Left lung (tissue), 10 donors: ENCODE data around the gene GAREM1. TPM values are rescaled to one million over a fixed set of nuclear protein-coding genes. Genes with fewer than 3 reads are reported as not detected.

ENCODE experiments used
- ATAC-seq: fragments of 200-7000 bp; cut with Tn5 transposase; one replicate; pipeline ENCODE4 v1.9.1; 2020; ENCODE audit warnings: moderate library complexity
- DNase-seq, 4 donors: peaks; one replicate each; pipeline ENCODE4 v3.0.0-alpha.2; 2013 to 2020
- H3K27ac ChIP-seq, 2 donors: fragments of 200-600 bp; sonication (generic) in 1 of 2; one replicate each; pipeline versions ENCODE4 v1.5.0 to v1.8.0; 2020 to 2021
- H3K27me3 ChIP-seq, 2 donors: fragments of 200-600 bp; sonication (generic) in 1 of 2; one replicate each; pipeline versions ENCODE4 v1.5.0 to v1.8.0; 2020 to 2021
- H3K36me3 ChIP-seq, 2 donors: fragments of 200-600 bp; sonication (generic) in 1 of 2; one replicate each; pipeline versions ENCODE4 v1.5.0 to v1.8.0; 2020 to 2021
- H3K4me1 ChIP-seq, 2 donors: fragments of 200-600 bp; one replicate each; pipeline ENCODE4 v1.8.0; 2021
- H3K4me3 ChIP-seq, 2 donors: fragments of 200-600 bp; sonication (generic) in 1 of 2; one replicate each; pipeline versions ENCODE4 v1.5.0 to v1.8.0; 2020 to 2021; ENCODE audit warnings: mild to moderate bottlenecking in 1 of 2
- H3K9me3 ChIP-seq, 2 donors: fragments of 200-600 bp; sonication (generic) in 1 of 2; one replicate each; pipeline versions ENCODE4 v1.5.0 to v1.8.0; 2020 to 2021
- CTCF ChIP-seq, 2 donors: fragments of 200-600 bp; sonication (generic) in 1 of 2; IDR thresholded peaks; one replicate each; pipeline versions ENCODE4 v1.5.0 to v1.8.0; 2021; ENCODE audit warnings: antibody characterized with exemption in 2 of 2
- intact Hi-C, 2 donors: fragments of 100-400 bp; cut with DNase I; formaldehyde crosslinking; loops; one replicate each; pipeline versions ENCODE4 v1.11.2 to v1.14.2; 2022
- polyA plus RNA-seq, 6 donors: library from polyadenylated mRNA; unstranded; fragments of 120-200 nt; gene quantifications; one replicate each; pipeline ENCODE4 v1.2.1, GENCODE V29; 2013; ENCODE audit not compliant: insufficient read length in 6 of 6
- total RNA-seq, 2 donors: library from RNA; stranded (reverse); fragmentation: NEBNext Ultra II Directional; extraction: Animal tissue kit (Norgen Biotek cat#: 25700); gene quantifications; one replicate each; pipeline ENCODE4 v1.2.1, GENCODE V29; 2021
- donor health status: DM: no; HTN: yes; CAD: no.
- donor health status: DM: no; HTN: no; CAD: no.

GAREM1 gene
- total and polyA plus RNA-seq, 8 donors: 10.3 to 20.2 (median 13.1) TPM

DNA sequence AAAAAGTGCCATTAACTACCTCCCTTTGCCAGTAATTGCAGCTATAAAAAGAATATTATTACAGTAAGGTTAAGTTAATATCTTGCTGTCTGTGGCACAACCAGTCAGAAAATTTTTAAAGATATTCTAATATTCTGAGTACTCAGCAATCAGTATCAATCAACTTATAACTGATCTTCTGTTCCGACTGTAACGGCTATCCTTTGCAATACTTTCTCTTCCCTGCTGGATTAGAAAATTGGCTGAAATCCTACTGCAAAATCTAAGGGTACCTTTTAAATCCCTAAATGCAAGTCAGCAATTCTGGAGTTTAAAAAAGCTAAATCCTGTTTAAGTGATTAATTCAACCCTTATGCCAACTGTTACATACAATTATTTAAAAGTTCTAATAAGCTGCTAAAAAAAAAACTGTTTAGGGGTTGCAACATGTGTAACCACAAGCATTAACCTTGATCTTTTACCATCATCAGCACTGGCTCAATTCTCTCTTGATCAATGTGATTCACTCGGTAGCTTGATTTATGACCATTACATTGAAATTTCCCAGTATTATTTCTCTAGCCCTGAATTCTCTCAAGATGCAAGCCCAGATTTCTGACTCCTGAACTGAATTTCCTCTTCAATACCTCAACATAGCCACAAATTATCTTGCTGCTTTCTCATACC lies 20.5 kb downstream of the GAREM1 start:
- peaks cover 0 to 3% of the 10 kb centered on the region in 2 donors for H3K4me1 ChIP-seq
- ATAC-seq: no peak
- no peak overlapping the region for H3K27ac ChIP-seq
- H3K36me3 ChIP-seq: no peaks in the 10 kb centered on the region
- DNase-seq: no peak
- H3K27me3 ChIP-seq: no peaks in the 10 kb centered on the region
- H3K4me3 ChIP-seq: no peak overlapping the region
- intact Hi-C loops: no loop called here
- no peaks in the 10 kb centered on the region for H3K9me3 ChIP-seq
- no peak for TF ChIP-seq CTCF (IDR thresholded peaks at IDR 0.05)

DNA sequence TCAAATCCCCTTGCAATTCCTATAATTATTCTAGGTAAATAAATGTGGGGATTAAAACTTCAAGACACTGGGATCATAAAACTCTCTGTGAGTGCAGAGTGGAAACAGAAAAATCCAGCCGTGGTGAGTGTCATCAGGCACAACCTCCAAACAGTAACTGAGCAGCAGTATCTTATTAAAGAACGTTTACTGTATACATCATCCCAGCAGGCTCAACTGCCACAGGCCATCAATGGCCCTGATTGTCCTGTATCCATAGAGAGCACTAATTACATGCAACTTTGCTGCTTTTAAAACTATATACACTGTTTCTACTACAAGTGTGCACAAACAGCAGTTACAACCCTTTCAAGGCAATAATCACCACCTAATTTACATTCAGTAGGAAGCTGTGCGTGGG lies 23.9 kb downstream of the GAREM1 start:
- Histone ChIP-seq H3K36me3 (no peaks in the 10 kb centered on the region), H3K9me3 (no peaks in the 10 kb centered on the region), H3K4me1 (peaks cover 3 to 4% of the 10 kb centered on the region in 2 donors), H3K27ac (no peak overlapping the region), H3K4me3 (no peak overlapping the region), H3K27me3 (no peaks in the 10 kb centered on the region)
- no peak for TF ChIP-seq CTCF (IDR thresholded peaks at IDR 0.05)
- ATAC-seq (no peak), DNase-seq (no peak)
- intact Hi-C loops: no loop called here

GRCh38 chr18:32445846-32446245 lies 24.8 kb downstream of the GAREM1 start:
- H3K4me3 ChIP-seq: no peak overlapping the region
- intact Hi-C loops: no loop called here
- no peak for DNase-seq

GRCh38 chr18:32443706-32444215 lies 26.9 kb downstream of the GAREM1 start:
- TF ChIP-seq CTCF (IDR thresholded peaks at IDR 0.05): no peak
- peak in 2 of 4 donors; percentile 60 to 70 for DNase-seq
- ATAC-seq: no peak

More at GRCh38 chr18:32445846-32446245, 24.8 kb downstream of the GAREM1 start:
- TF ChIP-seq CTCF (IDR thresholded peaks at IDR 0.05): no peak
- Histone ChIP-seq H3K4me1 (peaks cover 3 to 6% of the 10 kb centered on the region in 2 donors), H3K9me3 (no peaks in the 10 kb centered on the region), H3K27me3 (no peaks in the 10 kb centered on the region), H3K27ac (no peak overlapping the region), H3K36me3 (no peaks in the 10 kb centered on the region)
- no peak for ATAC-seq

GRCh38 chr18:32443033-32443705 lies 27.5 kb downstream of the GAREM1 start:
- Histone ChIP-seq H3K4me3 (no peak overlapping the region), H3K9me3 (no peaks in the 10 kb centered on the region), H3K36me3 (no peaks in the 10 kb centered on the region), H3K4me1 (peaks cover 0 to 6% of the 10 kb centered on the region in 2 donors), H3K27me3 (no peaks in the 10 kb centered on the region), H3K27ac (no peak overlapping the region)
- DNase-seq: no peak
- no peak for ATAC-seq
- intact Hi-C loops: no loop called here
- TF ChIP-seq CTCF (IDR thresholded peaks at IDR 0.05): no peak

More at GRCh38 chr18:32443706-32444215, 26.9 kb downstream of the GAREM1 start:
- Histone ChIP-seq H3K27me3 (no peaks in the 10 kb centered on the region), H3K27ac (no peak overlapping the region), H3K4me3 (no peak overlapping the region), H3K36me3 (no peaks in the 10 kb centered on the region), H3K4me1 (peaks cover 0 to 6% of the 10 kb centered on the region in 2 donors), H3K9me3 (no peaks in the 10 kb centered on the region)
- intact Hi-C loops: no loop called here
